Renal cortical epithelial cell (primary cell): ENCODE measurements around the gene ZNF804B. TPM values are rescaled to one million over a fixed set of nuclear protein-coding genes. Genes with fewer than 3 reads are reported as not detected.
A peak's percentile ranks its signal among the peaks of the same experiment; 100 is the strongest.

Source experiments
- DNase-seq: peaks from one replicate; pipeline ENCODE4 v3.0.0-alpha.2; 2011; ENCODE audit warnings: low read depth
- total RNA-seq: library from RNA; depleted of rRNA; stranded (reverse); fragments of >200 nt; gene quantifications from 2 replicates; pipeline ENCODE4 v1.2.3, GENCODE V29; 2014

Gene ZNF804B
- total RNA-seq: not detected in 2 replicates

GRCh38 chr7:88759230-88760135 is at the start of gene ZNF804B:
ZNF804B (plus strand) TSS chr7:88759700; CDS start chr7:88759977, 277 bp downstream.
- DNase-seq: no peak

DNA sequence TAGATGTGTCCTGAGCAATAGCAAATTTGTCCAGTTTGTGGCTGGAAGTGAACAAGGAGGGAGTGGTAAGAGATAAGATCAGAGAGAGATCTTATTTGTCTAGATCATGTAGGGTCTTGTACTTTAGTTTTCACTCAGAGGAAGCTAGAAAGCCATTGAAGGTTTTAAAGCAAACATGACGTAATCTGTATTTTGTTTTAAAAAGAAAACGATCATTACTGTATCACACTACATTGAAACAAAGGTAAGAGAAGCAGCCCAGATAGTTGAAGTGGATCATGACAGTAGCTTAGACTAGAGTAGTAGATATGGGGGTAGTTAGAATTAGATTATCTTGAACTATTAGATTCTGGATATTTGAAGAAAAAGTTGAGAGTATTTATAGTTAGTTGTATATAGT is 23.6 kb upstream of the ZNF804B start:
- no peak for DNase-seq

DNA sequence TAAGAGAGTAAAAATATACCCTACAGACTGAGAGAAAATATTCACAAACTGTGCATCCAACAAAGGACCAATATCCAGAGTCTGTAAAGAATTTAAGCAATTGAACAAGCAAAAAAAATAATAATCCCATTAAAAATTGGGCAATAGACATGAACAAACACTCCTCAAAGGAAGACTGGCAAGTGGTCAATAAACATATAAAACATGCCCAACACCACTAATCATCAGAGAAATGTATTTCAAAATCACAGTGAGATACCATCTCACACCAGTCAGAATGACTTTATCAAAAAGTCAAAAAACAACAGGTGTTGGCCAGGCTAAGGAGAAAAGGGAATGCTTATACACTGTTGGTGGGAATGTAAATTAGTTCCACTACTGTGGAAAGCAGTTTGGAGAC is 21.9 kb upstream of the ZNF804B start:
- no peak for DNase-seq

GRCh38 chr7:88746126-88746525 is 13.4 kb upstream of the ZNF804B start:
- no peak for DNase-seq

DNA sequence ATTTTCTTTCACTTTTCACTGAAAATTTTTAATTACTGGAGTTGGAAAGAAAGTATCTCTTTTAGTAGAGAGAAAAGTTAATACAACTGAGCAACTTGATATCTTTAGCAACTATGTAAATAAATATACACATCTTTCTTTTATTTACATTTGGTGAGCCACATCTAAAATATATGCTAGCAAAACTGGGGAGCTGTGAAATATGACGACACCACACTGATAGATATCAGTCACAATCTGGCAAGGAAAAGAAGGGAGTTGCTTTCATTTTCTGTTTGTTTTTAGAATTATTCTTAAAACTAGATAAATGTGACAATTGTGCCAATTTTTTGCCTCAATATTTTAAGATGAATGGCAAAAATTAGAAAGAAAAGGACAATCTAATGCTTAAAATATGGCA is 2.7 kb upstream of the ZNF804B start:
- DNase-seq: no peak

GRCh38 chr7:88757371-88757770 is 2.1 kb upstream of the ZNF804B start:
- DNase-seq: no peak

- peak; percentile 11 for DNase-seq
Observed at GRCh38 chr7:88758381-88759229, 895 bp upstream of the ZNF804B start.

DNA sequence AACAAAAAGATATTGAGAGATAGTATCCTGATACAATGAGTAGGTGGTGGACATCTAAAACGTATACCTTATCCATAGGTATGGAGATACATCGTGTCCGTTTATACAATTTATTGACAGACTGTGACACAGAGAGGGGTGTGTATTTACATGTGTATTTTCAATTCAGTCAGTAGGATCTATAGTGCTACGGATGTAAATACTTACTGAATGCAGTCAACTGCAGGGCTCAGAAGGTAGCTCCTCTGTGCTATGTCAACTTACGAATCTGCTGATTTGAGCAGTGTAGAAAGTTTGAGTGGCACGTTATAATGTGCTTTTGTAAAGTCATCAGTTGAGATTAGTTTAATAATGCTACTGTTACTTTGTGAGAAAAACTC is 626 bp downstream of the ZNF804B start:
- no peak for DNase-seq

DNA sequence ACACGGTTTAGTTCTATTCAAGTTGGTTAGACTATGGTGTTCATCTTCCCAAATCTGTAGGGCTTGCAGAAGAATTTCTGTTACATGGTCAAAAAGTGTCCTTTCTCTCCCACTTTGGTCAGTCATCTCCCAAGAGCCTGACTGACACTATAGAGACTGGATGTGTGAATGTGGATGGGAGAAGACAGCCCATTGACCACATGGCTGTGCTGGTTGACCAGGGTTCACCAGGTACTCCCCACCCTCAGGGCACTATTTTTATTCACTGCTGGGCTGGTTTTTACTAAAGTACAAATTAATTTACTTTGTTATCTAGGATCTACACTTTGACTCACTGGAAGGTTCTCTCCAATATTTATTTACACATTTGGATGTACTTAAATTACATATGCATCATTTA is 2.3 kb downstream of the ZNF804B start:
- no peak for DNase-seq

- DNase-seq: no peak
Observed at GRCh38 chr7:88771417-88771816, 11.9 kb downstream of the ZNF804B start.

DNA sequence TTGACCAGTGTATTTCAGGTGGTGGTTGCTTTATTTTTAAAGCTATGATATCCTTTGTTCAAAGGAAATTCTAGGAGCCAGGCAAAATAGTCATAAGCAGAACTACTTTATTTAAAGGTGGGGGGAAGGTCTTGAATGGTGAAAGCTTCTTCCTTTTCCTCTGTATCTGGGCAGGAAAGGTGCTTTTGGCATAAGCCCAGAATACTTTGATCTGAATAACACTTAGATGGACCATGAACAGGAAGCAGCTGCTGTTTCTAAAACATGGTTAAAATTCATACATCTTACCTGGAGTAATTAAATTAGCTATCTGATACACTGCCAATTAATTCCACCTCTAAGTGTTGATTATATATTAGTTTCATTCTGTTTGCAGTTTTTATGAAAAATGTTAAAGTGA is 13.3 kb downstream of the ZNF804B start:
- no peak for DNase-seq

- DNase-seq: peak; percentile 20
Observed at GRCh38 chr7:88775838-88776237, 16.3 kb downstream of the ZNF804B start.

DNA sequence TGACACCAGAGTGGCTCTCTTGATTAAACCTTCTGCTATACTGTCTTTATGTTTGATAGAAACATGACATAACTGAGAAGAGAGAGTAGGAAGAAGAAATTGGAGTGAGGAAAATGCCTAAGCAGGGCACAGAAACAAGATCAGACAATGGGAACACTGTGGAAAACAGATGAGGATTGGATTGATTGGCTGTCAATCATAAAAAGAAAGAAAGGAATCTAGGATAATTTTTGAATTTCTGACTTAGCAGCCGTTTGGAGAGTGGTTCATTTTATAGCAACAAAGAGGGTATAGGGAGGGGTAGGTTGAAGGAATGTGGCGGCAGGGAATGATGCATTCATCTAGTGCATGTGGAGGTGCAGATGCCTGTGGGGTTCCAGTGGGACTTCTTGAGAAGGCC is 28.3 kb downstream of the ZNF804B start:
- no peak for DNase-seq

DNA sequence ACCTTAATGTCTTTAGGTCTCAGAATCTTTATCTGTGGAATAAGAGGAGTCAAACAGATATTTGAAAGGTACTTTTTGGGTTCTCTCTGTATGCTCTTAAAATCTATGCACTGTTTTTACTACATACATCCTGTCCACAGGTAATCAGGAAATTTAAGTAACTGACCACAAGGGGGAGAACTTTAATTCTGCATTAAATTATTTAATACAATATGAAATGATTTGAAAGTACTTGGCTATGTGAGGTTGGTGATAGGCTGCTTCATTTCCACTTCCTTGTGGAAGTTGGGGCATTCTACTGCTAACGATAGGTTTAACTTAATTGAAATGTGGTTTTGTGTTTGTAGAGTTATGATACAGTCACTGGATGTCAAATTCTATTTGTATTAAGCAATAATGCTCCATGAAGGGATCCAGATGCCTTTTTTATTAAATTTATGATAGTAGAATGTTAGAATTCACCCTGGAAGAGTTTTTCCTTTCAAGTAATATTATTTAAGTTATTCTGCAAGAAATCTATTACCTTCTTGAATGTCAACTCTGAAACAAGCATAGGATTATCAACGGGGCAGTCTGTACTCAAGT is 30.1 kb downstream of the ZNF804B start:
- DNase-seq: peak; percentile 41

- DNase-seq: peak; percentile 38
Observed at GRCh38 chr7:88791891-88792290, 32.4 kb downstream of the ZNF804B start.

DNA sequence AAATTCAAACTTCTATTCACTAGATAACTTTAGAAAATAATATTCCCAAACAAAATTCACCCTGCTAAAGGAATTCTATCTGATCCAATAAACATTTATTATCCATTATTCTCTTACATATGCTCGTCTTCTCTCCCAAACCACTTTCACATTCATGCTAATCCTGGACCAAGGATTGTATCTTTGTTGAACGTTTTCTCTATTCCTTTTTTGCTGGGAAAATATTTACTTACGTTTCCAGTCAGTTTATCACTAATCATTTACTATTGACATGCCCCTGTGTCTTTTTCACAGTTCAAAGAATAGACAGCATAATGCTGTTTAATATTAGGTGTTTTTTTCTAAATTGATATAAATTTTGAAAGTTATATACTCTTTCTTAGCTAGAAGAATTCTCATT is 32.9 kb downstream of the ZNF804B start:
- no peak for DNase-seq

- DNase-seq: peak; percentile 36
Observed at GRCh38 chr7:88795553-88795952, 36.1 kb downstream of the ZNF804B start, which contains the start of gene TEX47. TEX47 (minus strand) TSS chr7:88795737; CDS start chr7:88794942, 795 bp downstream.

- DNase-seq: no peak
Observed at GRCh38 chr7:88801046-88801445, 41.5 kb downstream of the ZNF804B start.

DNA sequence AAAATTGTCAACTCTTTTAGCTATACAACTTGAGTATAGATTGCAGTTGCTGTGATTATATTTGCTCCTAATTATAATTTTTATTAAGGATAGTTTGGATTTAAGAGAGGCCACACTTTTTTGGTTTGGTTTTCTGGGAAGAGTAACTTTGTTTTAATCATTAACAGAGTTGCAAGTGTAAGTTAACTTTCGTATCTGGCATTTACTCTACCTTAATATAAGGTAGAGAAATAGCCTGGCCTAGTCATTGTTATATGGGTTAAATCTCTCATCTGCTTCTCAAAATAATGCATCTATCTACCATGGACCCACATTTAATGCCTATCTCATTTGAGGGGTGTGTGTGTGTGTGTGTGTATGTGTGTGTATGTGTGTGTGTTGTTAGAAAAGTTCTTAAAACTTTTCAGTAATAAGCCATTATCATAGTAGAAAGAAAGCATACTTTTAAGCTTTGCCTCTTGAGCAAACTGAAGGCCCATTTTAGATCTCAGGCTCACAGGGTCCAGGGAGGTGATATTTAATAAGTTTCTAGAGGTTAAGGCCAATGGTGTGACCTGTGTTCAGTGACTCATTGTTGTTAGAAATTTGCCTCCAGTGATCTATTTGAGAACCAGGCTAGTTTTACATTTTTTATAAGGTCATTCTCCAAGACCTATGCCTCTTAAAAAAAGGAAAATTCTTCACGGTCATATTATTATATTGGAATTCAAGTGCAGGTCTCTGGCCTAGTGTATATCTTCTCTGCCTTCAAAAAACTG is 47.0 kb downstream of the ZNF804B start:
- peak; percentile 84 for DNase-seq

GRCh38 chr7:88818552-88818951 is 59.1 kb downstream of the ZNF804B start:
- peak; percentile 31 for DNase-seq

DNA sequence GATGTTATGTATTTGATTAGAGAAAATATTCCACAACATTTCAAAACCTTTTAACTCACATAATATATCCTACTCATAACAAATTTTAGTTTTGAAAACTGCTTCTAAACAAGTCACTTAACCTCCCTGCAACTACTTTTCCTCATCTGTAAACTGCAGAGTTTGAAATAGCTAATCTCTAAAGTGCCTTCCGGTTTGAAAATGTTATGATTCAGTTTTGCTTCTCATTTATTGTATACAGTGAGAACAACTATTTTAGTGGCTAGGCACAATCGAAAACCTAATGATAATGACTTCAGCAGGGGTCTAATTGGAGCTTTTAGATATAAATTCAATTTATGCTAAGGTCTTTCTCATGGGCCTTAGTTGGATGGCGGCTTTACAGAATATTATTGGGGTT is 66.7 kb downstream of the ZNF804B start:
- no peak for DNase-seq
